Kidney (tissue), 14 donors: Measurements from ENCODE around the gene MPND. TPM values are rescaled to one million over a fixed set of nuclear protein-coding genes. Genes with fewer than 3 reads are reported as not detected.

Experiments
- DNase-seq, 5 donors: peaks; one replicate each; pipeline ENCODE4 v3.0.0-alpha.2; 2013 to 2020
- FAIRE-seq: peaks from 2 replicates; lab custom pipeline; 2012; peaks lifted over from hg19 to GRCh38; lab: Jason Lieb, UNC
- H3K27ac ChIP-seq, 2 donors: one replicate each; pipeline ENCODE4 v1.7.0; 2013; ENCODE audit warnings: low read depth in 2 of 2, low read length in 2 of 2, inconsistent platforms in 1 of 2
- H3K27me3 ChIP-seq: one replicate; pipeline ENCODE4 v1.7.1; 2013; ENCODE audit warnings: low read length, inconsistent platforms; ENCODE audit not compliant: control insufficient read depth, insufficient read depth
- H3K36me3 ChIP-seq, 3 donors: one replicate each; pipeline versions ENCODE4 v1.7.0 to v1.7.1; 2013; ENCODE audit warnings: low read length in 3 of 3, control low read depth in 1 of 3, inconsistent platforms in 1 of 3; ENCODE audit not compliant: insufficient read depth in 3 of 3, control insufficient read depth in 2 of 3
- H3K4me1 ChIP-seq, 3 donors: one replicate each; pipeline versions ENCODE4 v1.7.0 to v1.7.1; 2013; ENCODE audit warnings: low read length in 3 of 3, inconsistent platforms in 1 of 3, low read depth in 1 of 3; ENCODE audit not compliant: control insufficient read depth in 2 of 3, insufficient read depth in 2 of 3
- H3K4me3 ChIP-seq, 3 donors: one replicate each; pipeline versions ENCODE4 v1.7.0 to v1.8.1; 2013; ENCODE audit warnings: low read length in 3 of 3, control low read depth in 1 of 3, inconsistent platforms in 1 of 3
- H3K9ac ChIP-seq, 3 donors: one replicate each; pipeline versions ENCODE4 v1.7.0 to v1.7.1; 2013; ENCODE audit warnings: low read length in 3 of 3, control low read depth in 1 of 3, inconsistent platforms in 1 of 3
- H3K9me3 ChIP-seq, 3 donors: one replicate each; pipeline versions ENCODE4 v1.7.0 to v1.7.1; 2013; ENCODE audit warnings: low read length in 3 of 3, control low read depth in 1 of 3, inconsistent platforms in 1 of 3; ENCODE audit not compliant: control insufficient read depth in 2 of 3, insufficient read depth in 1 of 3
- intact Hi-C: fragments of 100-400 bp; cut with DNase I; formaldehyde crosslinking; loops from one replicate; pipeline ENCODE4 v1.11.1; 2022
- polyA plus RNA-seq: library from polyadenylated mRNA; stranded (reverse); fragments of 350-450 nt; fragmentation: Illumina TruSeq; extraction: RNeasy Lipid Tissue Mini Kit (QIAGEN cat#74804); gene quantifications from one replicate; pipeline ENCODE4 v1.2.3, GENCODE V29; 2014; ENCODE audit warnings: low read depth, low replicate concordance; ENCODE audit not compliant: insufficient read depth
- total RNA-seq: library from RNA; stranded (reverse); fragmentation: NEBNext Ultra II Directional; extraction: Animal tissue kit (Norgen Biotek cat#: 25700); gene quantifications from one replicate; pipeline ENCODE4 v1.2.1, GENCODE V29; 2021
- TF ChIP-seq, protein P1 (sequence below): IDR thresholded peaks from 3 replicates; pipeline ENCODE4 v1.5.1; 2012; ENCODE audit warnings: mild to moderate bottlenecking, moderate library complexity, borderline replicate concordance; ENCODE audit not compliant: insufficient read depth; ENCODE audit errors: extremely low read depth
- donor health status: control.
- donor health status: control.
- donor health status: control.
- donor health status: control.
- donor health status: control.
- donor health status: DM: yes; HTN: yes; CAD: no.
- donor health status: Normal renal cell carcinoma (clear cell type).

The MPND gene
- total and polyA plus RNA-seq, 2 donors from 2014 or later, result 24.1 to 43.5 TPM

- TF ChIP-seq, protein P1, sequence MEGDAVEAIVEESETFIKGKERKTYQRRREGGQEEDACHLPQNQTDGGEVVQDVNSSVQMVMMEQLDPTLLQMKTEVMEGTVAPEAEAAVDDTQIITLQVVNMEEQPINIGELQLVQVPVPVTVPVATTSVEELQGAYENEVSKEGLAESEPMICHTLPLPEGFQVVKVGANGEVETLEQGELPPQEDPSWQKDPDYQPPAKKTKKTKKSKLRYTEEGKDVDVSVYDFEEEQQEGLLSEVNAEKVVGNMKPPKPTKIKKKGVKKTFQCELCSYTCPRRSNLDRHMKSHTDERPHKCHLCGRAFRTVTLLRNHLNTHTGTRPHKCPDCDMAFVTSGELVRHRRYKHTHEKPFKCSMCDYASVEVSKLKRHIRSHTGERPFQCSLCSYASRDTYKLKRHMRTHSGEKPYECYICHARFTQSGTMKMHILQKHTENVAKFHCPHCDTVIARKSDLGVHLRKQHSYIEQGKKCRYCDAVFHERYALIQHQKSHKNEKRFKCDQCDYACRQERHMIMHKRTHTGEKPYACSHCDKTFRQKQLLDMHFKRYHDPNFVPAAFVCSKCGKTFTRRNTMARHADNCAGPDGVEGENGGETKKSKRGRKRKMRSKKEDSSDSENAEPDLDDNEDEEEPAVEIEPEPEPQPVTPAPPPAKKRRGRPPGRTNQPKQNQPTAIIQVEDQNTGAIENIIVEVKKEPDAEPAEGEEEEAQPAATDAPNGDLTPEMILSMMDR, result no peak
- no peak overlapping the region for H3K27ac ChIP-seq
- DNase-seq, result peak in 2 of 5 donors; percentile 41 to 73
- no peaks in the 10 kb centered on the region for H3K9me3 ChIP-seq
- no peak overlapping the region for H3K9ac ChIP-seq
- H3K4me3 ChIP-seq, result no peak overlapping the region
- intact Hi-C loops, result no loop called here
- no peaks in the 10 kb centered on the region for H3K27me3 ChIP-seq
- H3K4me1 ChIP-seq, result no peaks in the 10 kb centered on the region
- H3K36me3 ChIP-seq, result peaks cover 0 to 7% (median 5%) of the 10 kb centered on the region in 3 donors
- FAIRE-seq, result no peak
Observed at GRCh38 chr19:4357095-4357797, 13.9 kb downstream of the MPND start.

DNA sequence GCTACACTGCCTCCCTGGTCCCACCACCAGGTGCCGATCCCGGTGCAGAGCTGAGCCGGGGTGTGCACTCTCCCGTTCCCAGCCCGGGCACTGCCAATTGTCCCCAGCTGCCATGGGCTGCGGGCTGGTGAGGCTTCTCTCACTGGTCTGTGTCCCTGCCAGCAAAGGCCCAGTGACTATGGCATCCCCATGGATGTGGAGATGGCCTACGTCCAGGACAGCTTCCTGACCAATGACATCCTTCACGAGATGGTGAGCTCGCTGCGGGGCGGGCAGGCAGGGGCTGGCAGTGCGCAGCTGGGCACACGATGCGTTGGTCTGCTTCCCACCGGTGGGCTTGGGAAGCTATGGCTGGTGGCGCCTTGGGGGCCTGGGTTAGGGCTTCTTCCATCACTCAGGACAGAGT is 14.6 kb downstream of the MPND start:
- no peaks in the 10 kb centered on the region for H3K27me3 ChIP-seq
- FAIRE-seq, result no peak
- H3K36me3 ChIP-seq, result peaks cover 0 to 14% (median 5%) of the 10 kb centered on the region in 3 donors
- H3K9ac ChIP-seq, result no peak overlapping the region
- H3K9me3 ChIP-seq, result no peaks in the 10 kb centered on the region
- H3K27ac ChIP-seq, result no peak overlapping the region
- TF ChIP-seq, protein P1, result no peak
- intact Hi-C loops, result no loop called here
- DNase-seq, result no peak
- H3K4me3 ChIP-seq, result no peak overlapping the region
- H3K4me1 ChIP-seq, result no peaks in the 10 kb centered on the region

- Histone ChIP-seq H3K4me3 (no peak overlapping the region), H3K36me3 (peaks cover 0 to 23% (median 7%) of the 10 kb centered on the region in 3 donors), H3K9me3 (no peaks in the 10 kb centered on the region), H3K4me1 (no peaks in the 10 kb centered on the region), H3K27me3 (no peaks in the 10 kb centered on the region), H3K27ac (no peak overlapping the region), H3K9ac (no peak overlapping the region)
- FAIRE-seq, result no peak
- DNase-seq, result peak in 1 of 5 donors; percentile 47
- intact Hi-C loops, result no loop called here
- TF ChIP-seq, protein P1, result no peak
Observed at GRCh38 chr19:4358709-4359626, 15.6 kb downstream of the MPND start.
